ENCODE results near the gene CFL1.

CFL1 gene

GRCh38 chr11:65862191-65862735, 4.3 kb upstream of the CFL1 start:
- WGBS (ENCODE audit: insufficient coverage, insufficient read length), result no CpG with 5 or more reads among the region's 5 CpGs
- Histone ChIP-seq H3K27ac (ENCODE audit: low read length) (no peak overlapping the region), H3K36me3 (ENCODE audit: control insufficient read depth, insufficient read depth, low read length) (peaks cover 19% of the 10 kb centered on the region), H3K27me3 (ENCODE audit: control insufficient read depth, insufficient read depth, low read length) (no peaks in the 10 kb centered on the region), H3K4me3 (ENCODE audit: low read length) (no peak overlapping the region), H3K9me3 (ENCODE audit: control insufficient read depth, insufficient read depth, low read length) (no peaks in the 10 kb centered on the region), H3K4me1 (ENCODE audit: control insufficient read depth, insufficient read depth, low read length) (no peaks in the 10 kb centered on the region; the same call in 1 of the 2 replicates)
- no peak for DNase-seq (ENCODE audit: low read depth, low spot score)

DNA sequence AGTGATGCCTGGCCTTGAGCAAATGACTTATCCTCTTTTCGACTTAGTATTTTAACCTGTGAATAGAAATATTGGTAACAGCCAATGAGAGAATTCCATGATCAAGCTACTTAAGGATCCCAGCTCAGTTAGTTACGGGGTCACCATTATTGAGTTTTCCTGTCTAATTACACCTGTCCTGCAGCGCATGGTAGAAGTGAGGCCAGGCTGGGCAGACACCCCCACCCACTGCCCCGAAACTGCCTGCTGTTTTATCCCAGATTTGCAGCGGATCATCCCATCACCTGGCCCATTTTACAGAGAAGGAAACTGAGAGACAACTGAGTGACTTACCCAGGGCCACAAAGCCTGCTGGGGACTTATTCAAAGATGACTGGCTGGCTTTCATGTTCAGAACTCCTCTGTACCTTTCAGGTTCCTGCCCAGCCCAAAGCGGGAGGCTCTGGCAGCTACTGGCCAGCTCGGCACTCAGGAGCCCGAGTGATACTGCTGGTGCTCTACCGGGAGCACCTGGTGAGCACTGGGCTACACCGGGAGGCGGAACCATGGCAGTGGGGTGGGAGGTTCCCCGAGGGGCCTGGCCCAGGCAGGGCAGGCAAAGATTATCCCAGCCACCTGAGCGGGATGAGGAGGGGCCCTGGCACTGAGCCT, 3.7 kb upstream of the CFL1 start:
- Histone ChIP-seq H3K4me3 (ENCODE audit: low read length) (peak overlapping the region; percentile 90; the same call in 1 of the 2 replicates), H3K9me3 (ENCODE audit: control insufficient read depth, insufficient read depth, low read length) (no peaks in the 10 kb centered on the region), H3K36me3 (ENCODE audit: control insufficient read depth, insufficient read depth, low read length) (peaks cover 19% of the 10 kb centered on the region), H3K27me3 (ENCODE audit: control insufficient read depth, insufficient read depth, low read length) (no peaks in the 10 kb centered on the region), H3K27ac (ENCODE audit: low read length) (no peak overlapping the region), H3K4me1 (ENCODE audit: control insufficient read depth, insufficient read depth, low read length) (no peaks in the 10 kb centered on the region; the same call in 1 of the 2 replicates)
- no peak for DNase-seq (ENCODE audit: low read depth, low spot score)
- WGBS (ENCODE audit: insufficient coverage, insufficient read length), result no CpG with 5 or more reads among the region's 13 CpGs

DNA sequence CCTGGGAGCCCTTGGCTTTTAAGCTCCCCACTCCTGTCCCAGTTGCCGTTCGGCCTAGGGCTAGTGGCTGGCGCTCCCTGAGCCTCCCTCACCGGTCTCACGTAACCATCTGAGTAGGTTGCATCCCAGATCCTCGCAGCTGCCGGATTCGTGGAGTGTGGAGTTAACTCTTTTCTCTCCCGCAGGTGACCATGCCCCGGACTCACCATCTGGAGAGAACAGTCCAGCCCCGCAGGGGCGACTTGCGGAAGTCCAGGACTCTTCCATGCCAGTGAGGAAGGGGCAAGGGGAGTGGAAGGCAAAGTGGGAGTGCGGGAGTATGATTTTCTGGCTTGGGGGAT, 3.2 kb upstream of the CFL1 start:
- Histone ChIP-seq H3K27ac (ENCODE audit: low read length) (no peak overlapping the region), H3K9me3 (ENCODE audit: control insufficient read depth, insufficient read depth, low read length) (no peaks in the 10 kb centered on the region), H3K4me1 (ENCODE audit: control insufficient read depth, insufficient read depth, low read length) (no peaks in the 10 kb centered on the region; the same call in 1 of the 2 replicates), H3K36me3 (ENCODE audit: control insufficient read depth, insufficient read depth, low read length) (peaks cover 19% of the 10 kb centered on the region), H3K4me3 (ENCODE audit: low read length) (peak overlapping the region; percentile 90), H3K27me3 (ENCODE audit: control insufficient read depth, insufficient read depth, low read length) (no peaks in the 10 kb centered on the region)
- DNase-seq (ENCODE audit: low read depth, low spot score), result no peak
- WGBS (ENCODE audit: insufficient coverage, insufficient read length), result no CpG with 5 or more reads among the region's 14 CpGs

DNA sequence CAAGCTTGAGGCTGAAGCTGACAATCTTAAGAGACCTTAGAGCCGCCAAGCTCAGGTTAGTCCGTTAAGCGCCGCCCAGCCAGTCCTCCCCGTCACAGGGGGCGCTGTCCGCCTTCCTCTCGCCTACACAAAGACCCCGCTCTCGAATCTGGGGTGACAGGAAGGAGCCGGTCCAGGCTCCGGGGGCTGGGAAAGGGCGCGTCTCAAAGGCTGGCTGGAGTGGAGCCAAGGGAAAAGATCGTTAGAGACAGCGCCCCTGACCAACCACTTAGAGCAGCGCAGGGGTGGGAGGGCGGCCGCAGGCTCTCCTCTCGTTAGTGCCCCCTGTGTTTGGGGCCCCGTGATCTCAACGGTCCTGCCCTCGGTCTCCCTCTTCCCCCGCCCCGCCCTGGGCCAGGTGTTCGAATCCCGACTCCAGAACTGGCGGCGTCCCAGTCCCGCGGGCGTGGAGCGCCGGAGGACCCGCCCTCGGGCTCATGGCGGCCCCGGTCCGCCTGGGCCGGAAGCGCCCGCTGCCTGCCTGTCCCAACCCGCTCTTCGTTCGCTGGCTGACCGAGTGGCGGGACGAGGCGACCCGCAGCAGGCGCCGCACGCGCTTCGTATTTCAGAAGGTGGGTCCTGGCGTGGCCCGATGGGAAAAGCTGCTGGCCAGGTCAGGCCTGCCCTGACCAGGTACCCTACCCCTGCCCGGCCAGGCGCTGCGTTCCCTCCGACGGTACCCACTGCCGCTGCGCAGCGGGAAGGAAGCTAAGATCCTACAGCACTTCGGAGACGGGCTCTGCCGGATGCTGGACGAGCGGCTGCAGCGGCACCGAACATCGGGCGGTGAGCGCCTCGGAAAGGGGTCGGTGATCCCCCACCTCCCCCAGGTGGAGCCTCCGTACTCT, 2.5 kb upstream of the CFL1 start, which contains the start of gene MUS81:
Gene MUS81 (plus strand): TSS at position 156 of the 887 bp plus-strand sequence. CDS start 321 bp downstream, at position 477.
- Histone ChIP-seq H3K4me3 (ENCODE audit: low read length) (peak within 1 kb of the TSS; percentile 90), H3K36me3 (ENCODE audit: control insufficient read depth, insufficient read depth, low read length) (peaks cover 20% of the 10 kb centered on the region), H3K27ac (ENCODE audit: low read length) (no peak within 1 kb of the TSS), H3K4me1 (ENCODE audit: control insufficient read depth, insufficient read depth, low read length) (no peaks in the 10 kb centered on the region; the same call in 1 of the 2 replicates), H3K27me3 (ENCODE audit: control insufficient read depth, insufficient read depth, low read length) (no peaks in the 10 kb centered on the region), H3K9me3 (ENCODE audit: control insufficient read depth, insufficient read depth, low read length) (no peaks in the 10 kb centered on the region)
- WGBS (ENCODE audit: insufficient coverage, insufficient read length), result no CpG with 5 or more reads among the region's 78 CpGs
- peak; percentile 96 for DNase-seq (ENCODE audit: low read depth, low spot score)

- Histone ChIP-seq H3K27ac (ENCODE audit: low read length) (no peak overlapping the region), H3K9me3 (ENCODE audit: control insufficient read depth, insufficient read depth, low read length) (no peaks in the 10 kb centered on the region), H3K4me1 (ENCODE audit: control insufficient read depth, insufficient read depth, low read length) (no peaks in the 10 kb centered on the region; the same call in 1 of the 2 replicates), H3K4me3 (ENCODE audit: low read length) (peak overlapping the region; percentile 90; the same call in 1 of the 2 replicates), H3K36me3 (ENCODE audit: control insufficient read depth, insufficient read depth, low read length) (peaks cover 20% of the 10 kb centered on the region), H3K27me3 (ENCODE audit: control insufficient read depth, insufficient read depth, low read length) (no peaks in the 10 kb centered on the region)
- DNase-seq (ENCODE audit: low read depth, low spot score), result no peak
- no CpG with 5 or more reads among the region's 16 CpGs for WGBS (ENCODE audit: insufficient coverage, insufficient read length)
Observed at GRCh38 chr11:65859812-65860277, 1.9 kb upstream of the CFL1 start.

DNA sequence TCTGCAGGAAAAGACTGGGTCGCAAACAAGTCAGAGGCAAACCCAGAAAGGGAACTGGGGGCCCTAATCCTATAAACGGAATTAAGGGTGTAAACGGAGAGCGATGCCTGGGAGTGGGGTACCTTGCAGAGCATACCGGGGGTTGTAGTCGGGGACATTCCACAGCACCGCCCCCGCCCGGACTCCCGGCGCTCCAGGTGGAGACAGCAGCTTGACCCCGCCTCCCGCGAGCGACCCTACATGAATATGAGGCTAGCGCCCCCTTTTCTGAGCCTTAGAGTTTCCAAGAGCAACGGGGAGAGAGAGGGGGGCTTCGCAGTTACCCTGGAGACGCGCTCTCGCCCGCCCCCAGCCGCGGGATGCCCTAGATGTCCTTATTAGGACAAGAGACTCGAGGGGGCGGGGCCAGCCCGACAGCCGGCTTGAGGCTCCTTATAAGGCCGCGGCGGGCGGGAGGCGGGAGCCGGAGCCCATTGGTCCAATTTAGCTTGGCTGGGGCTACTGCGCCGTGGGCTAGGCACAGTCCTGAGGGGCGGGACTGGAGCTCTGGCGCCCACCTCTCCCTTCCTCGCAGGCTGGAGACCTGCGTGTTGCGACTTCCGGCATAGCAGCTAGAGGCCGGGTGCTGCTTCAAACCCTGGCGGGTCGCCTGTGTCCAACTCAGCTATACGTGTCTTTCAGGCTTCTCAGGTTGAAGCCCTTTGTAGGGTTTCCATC, 1.3 kb upstream of the CFL1 start:
- WGBS (ENCODE audit: insufficient coverage, insufficient read length), result no CpG with 5 or more reads among the region's 46 CpGs
- no peak overlapping the region for H3K27ac ChIP-seq (ENCODE audit: low read length)
- H3K4me3 ChIP-seq (ENCODE audit: low read length), result peak overlapping the region; percentile 90; the same call in 1 of the 2 replicates
- H3K27me3 ChIP-seq (ENCODE audit: control insufficient read depth, insufficient read depth, low read length), result no peaks in the 10 kb centered on the region
- H3K36me3 ChIP-seq (ENCODE audit: control insufficient read depth, insufficient read depth, low read length), result peaks cover 21% of the 10 kb centered on the region
- DNase-seq (ENCODE audit: low read depth, low spot score), result peak; percentile 100
- H3K4me1 ChIP-seq (ENCODE audit: control insufficient read depth, insufficient read depth, low read length), result no peaks in the 10 kb centered on the region; the same call in 1 of the 2 replicates
- no peaks in the 10 kb centered on the region for H3K9me3 ChIP-seq (ENCODE audit: control insufficient read depth, insufficient read depth, low read length)

DNA sequence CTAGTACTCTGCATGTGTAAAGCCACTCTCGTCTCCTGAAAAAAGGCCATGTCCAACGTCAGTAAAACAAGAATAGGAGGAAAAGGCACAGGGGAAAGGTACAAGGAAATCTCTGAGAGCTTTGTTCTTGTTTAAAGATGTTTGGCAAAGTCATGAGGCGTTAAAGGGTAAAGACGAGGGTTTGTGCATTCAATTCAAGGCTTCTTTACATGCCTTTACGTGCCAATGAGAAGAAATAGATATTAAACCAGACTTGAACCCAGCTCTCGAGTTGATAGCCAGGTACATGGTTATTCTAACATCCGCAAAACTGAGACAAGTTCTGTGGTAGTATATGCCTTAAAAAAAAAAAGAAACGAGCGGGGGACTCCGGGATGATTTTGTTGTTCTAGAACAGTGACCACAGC, 704 bp upstream of the CFL1 start:
- WGBS (ENCODE audit: insufficient coverage, insufficient read length), result no CpG with 5 or more reads among the region's 10 CpGs
- peaks cover 24% of the 10 kb centered on the region for H3K36me3 ChIP-seq (ENCODE audit: control insufficient read depth, insufficient read depth, low read length)
- H3K27me3 ChIP-seq (ENCODE audit: control insufficient read depth, insufficient read depth, low read length), result no peaks in the 10 kb centered on the region
- no peak overlapping the region for H3K27ac ChIP-seq (ENCODE audit: low read length)
- H3K4me1 ChIP-seq (ENCODE audit: control insufficient read depth, insufficient read depth, low read length), result no peaks in the 10 kb centered on the region; the same call in 1 of the 2 replicates
- no peak for DNase-seq (ENCODE audit: low read depth, low spot score)
- no peaks in the 10 kb centered on the region for H3K9me3 ChIP-seq (ENCODE audit: control insufficient read depth, insufficient read depth, low read length)
- peak overlapping the region; percentile 34; the same call in 1 of the 2 replicates for H3K4me3 ChIP-seq (ENCODE audit: low read length)

- no peaks in the 10 kb centered on the region for H3K27me3 ChIP-seq (ENCODE audit: control insufficient read depth, insufficient read depth, low read length)
- WGBS (ENCODE audit: insufficient coverage, insufficient read length), result no CpG with 5 or more reads among the region's 49 CpGs
- no peaks in the 10 kb centered on the region; the same call in 1 of the 2 replicates for H3K4me1 ChIP-seq (ENCODE audit: control insufficient read depth, insufficient read depth, low read length)
- DNase-seq (ENCODE audit: low read depth, low spot score), result no peak
- peak overlapping the region; percentile 99 for H3K4me3 ChIP-seq (ENCODE audit: low read length)
- H3K36me3 ChIP-seq (ENCODE audit: control insufficient read depth, insufficient read depth, low read length), result peaks cover 29% of the 10 kb centered on the region
- H3K27ac ChIP-seq (ENCODE audit: low read length), result no peak overlapping the region
- H3K9me3 ChIP-seq (ENCODE audit: control insufficient read depth, insufficient read depth, low read length), result no peaks in the 10 kb centered on the region
Observed at GRCh38 chr11:65857500-65857852, 504 bp downstream of the CFL1 start.

GRCh38 chr11:65856689-65857499, 1.1 kb downstream of the CFL1 start:
- Histone ChIP-seq H3K27ac (ENCODE audit: low read length) (no peak overlapping the region), H3K9me3 (ENCODE audit: control insufficient read depth, insufficient read depth, low read length) (no peaks in the 10 kb centered on the region), H3K4me1 (ENCODE audit: control insufficient read depth, insufficient read depth, low read length) (no peaks in the 10 kb centered on the region; the same call in 1 of the 2 replicates), H3K27me3 (ENCODE audit: control insufficient read depth, insufficient read depth, low read length) (no peaks in the 10 kb centered on the region), H3K4me3 (ENCODE audit: low read length) (peak overlapping the region; percentile 99), H3K36me3 (ENCODE audit: control insufficient read depth, insufficient read depth, low read length) (peaks cover 35% of the 10 kb centered on the region)
- WGBS (ENCODE audit: insufficient coverage, insufficient read length), result no CpG with 5 or more reads among the region's 57 CpGs
- DNase-seq (ENCODE audit: low read depth, low spot score), result no peak
